ENCODE measurements around the gene PRELP.

GRCh38 chr1:203465948-203466347 lies 9.7 kb upstream of the PRELP start:
- TF ChIP-seq CTCF (IDR thresholded peaks at IDR 0.05) = peak in 1 of 3 donors; percentile 14
- no peak for TF ChIP-seq POLR2A (IDR thresholded peaks at IDR 0.05)
- no peak for TF ChIP-seq EP300 (IDR thresholded peaks at IDR 0.05)
